Measurements from ENCODE around the gene MLKL. TPM values are rescaled to one million over a fixed set of nuclear protein-coding genes. Genes with fewer than 3 reads are reported as not detected.

Gene MLKL
- total RNA-seq, 2 experiments from 2014 or later: 36.7 to 42.0 TPM

DNA sequence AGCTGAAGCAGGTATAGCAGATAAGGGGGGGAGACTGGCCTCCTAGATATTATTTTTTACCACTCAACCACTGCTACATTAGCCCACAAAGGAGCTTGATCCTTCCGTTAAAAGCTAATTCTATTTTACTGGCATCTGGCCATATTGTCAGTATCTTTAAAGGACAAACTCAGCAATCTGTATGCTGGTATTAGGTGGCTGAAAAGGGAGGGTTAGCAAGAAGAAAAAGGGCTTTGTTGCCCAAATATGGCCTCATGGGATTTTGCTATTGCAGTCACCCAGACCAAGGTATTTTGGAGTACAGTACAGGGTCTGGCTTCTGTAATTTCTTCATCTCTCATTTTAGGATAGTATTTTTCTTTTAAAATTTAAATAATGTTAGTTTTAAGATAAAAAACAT lies 48.4 kb downstream of the MLKL start:
- H3K4me3 Mint-ChIP-seq: no peak overlapping the region
- H3K9me3 Mint-ChIP-seq: no peaks in the 10 kb centered on the region
- CTCF ChIA-PET: interaction anchor here (0.6 to 2.2 kb wide), 7 partner anchors 9 to 22 kb away, joined by 3 to 7 read pairs (median 4); partner anchors contain the start of gene RFWD3
- DNase-seq: no peak
- POLR2A ChIA-PET: interaction anchor here (0.6 kb wide), 1 partner anchor 22 kb away, joined by 5 read pairs; no protein-coding TSS in a partner anchor
- peaks cover 37% of the 10 kb centered on the region for H3K4me1 Mint-ChIP-seq
- no peak overlapping the region for H3K27ac Mint-ChIP-seq
- H3K27me3 Mint-ChIP-seq: no peaks in the 10 kb centered on the region
- peaks cover 53% of the 10 kb centered on the region for H3K36me3 Mint-ChIP-seq (ENCODE audit: low read depth)

DNA sequence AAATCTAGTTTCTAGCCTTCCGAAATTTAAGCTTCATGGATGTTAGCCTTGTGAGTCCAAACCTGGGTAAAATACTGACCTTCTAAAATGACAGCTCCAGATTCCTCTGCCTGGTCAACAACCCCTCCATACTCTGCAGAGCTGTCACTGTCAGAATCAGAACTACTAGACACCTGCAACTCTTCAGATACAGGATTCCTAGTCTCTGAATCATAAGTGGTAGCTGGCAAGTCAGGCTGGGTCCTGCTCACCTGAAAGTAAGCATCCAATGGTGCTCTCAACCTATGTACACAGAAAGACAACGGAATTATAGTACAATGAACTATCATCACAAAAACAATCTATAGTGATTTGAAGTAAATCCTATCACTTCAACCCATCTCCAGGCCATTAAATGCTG lies 48.8 kb downstream of the MLKL start:
- H3K4me1 Mint-ChIP-seq: peaks cover 33% of the 10 kb centered on the region
- H3K27me3 Mint-ChIP-seq: no peaks in the 10 kb centered on the region
- CTCF ChIA-PET: interaction anchor here (0.6 to 2.2 kb wide), 6 partner anchors 9 to 22 kb away, joined by 3 to 7 read pairs (median 4); partner anchors contain the start of gene RFWD3
- no peak for DNase-seq
- no peak overlapping the region for H3K4me3 Mint-ChIP-seq
- POLR2A ChIA-PET: no interaction called here
- no peak overlapping the region for H3K27ac Mint-ChIP-seq
- H3K9me3 Mint-ChIP-seq: no peaks in the 10 kb centered on the region
- H3K36me3 Mint-ChIP-seq (ENCODE audit: low read depth): peaks cover 51% of the 10 kb centered on the region

DNA sequence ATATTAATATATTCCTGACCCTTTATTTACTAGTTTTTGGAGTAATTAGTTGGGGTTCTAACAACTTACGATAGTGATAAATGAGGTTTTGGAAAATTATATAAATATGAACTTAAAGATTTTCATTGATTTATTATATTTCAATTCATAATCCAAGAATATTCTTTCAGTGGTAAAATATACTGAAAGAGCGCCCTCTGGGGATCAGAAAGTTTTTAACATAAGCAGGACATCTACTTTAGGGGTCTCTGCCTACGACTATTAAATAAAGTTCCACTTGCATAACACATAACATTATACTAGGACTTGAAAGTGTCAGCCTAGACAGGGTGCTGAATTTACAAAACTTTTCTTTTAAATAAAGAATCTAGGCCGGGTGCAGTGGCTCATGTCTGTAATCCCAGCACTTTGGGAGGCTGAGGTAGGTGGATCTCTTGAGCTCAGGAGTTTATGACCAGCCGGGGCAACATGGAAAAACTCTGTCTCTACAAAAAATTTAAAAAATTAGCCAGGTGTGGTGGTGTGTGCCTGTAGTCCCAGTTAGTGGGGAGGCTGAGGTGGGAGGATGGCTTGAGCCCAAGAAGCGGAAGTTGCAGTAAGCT lies 49.6 kb downstream of the MLKL start:
- Mint-ChIP-seq H3K4me3 (no peak overlapping the region), H3K27me3 (no peaks in the 10 kb centered on the region), H3K27ac (no peak overlapping the region), H3K4me1 (peaks cover 29% of the 10 kb centered on the region), H3K9me3 (no peaks in the 10 kb centered on the region), H3K36me3 (ENCODE audit: low read depth) (peaks cover 50% of the 10 kb centered on the region)
- ChIA-PET POLR2A (no interaction called here), CTCF (interaction anchor here (1.4 to 2.2 kb wide), 4 partner anchors 10 to 19 kb away, joined by 3 to 7 read pairs (median 6); partner anchors contain the start of gene RFWD3)
- peak; percentile 20 for DNase-seq

DNA sequence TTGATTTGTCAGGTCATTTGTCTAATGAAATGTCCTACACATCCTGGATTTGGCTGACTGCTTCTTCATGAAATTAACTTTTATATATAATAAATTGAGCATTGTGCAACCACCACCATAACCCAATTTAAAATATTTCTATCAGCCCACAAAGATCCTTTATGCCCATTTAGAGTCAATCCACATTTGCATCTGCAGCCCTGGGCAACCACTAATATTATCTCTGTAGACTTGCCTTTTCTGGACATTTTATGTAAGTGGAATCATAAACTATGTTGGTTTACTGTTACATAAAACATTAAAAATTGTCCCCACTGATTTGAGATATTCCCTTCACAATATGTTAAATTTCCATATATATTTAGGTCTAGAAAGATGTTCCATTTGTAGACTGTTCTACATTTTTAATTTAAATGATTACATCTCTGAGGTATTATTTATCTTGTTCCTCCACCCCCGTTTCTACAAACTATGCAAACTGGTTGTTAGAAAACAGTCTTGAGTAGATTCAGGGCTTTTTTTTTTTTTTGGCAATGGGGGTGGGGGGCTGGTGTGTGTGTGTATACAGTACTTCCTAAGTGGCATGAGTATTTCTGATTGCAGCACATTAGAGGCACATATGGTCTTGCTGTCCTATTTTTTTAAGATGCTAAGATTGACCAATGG lies 50.7 kb downstream of the MLKL start:
- H3K27me3 Mint-ChIP-seq: no peaks in the 10 kb centered on the region
- DNase-seq: no peak
- no peak overlapping the region for H3K27ac Mint-ChIP-seq
- peaks cover 21% of the 10 kb centered on the region for H3K4me1 Mint-ChIP-seq
- ChIA-PET CTCF (no interaction called here), POLR2A (no interaction called here)
- no peaks in the 10 kb centered on the region for H3K9me3 Mint-ChIP-seq
- H3K4me3 Mint-ChIP-seq: no peak overlapping the region
- H3K36me3 Mint-ChIP-seq (ENCODE audit: low read depth): peaks cover 42% of the 10 kb centered on the region

DNA sequence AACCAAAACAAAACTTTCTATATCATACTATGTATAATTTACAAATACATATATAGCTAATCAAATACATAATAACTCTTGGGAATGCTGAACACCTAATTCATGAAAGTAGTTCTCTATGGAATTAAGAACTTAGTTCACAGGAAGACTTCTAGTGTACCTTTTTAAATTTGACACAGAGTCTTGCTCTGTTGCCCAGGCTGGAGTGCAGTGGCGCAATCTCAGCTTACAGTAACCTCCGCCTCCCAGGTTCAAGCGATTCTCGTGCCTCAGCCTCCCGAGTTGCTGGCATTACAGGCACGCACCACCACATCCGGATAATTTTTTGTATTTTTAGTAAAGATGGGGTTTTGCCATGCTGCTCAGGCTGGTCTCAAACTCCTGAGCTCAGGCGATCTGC lies 58.7 kb downstream of the MLKL start:
- Mint-ChIP-seq H3K27me3 (no peaks in the 10 kb centered on the region), H3K27ac (no peak overlapping the region), H3K4me3 (no peak overlapping the region), H3K9me3 (no peaks in the 10 kb centered on the region), H3K36me3 (ENCODE audit: low read depth) (peaks cover 45% of the 10 kb centered on the region), H3K4me1 (no peaks in the 10 kb centered on the region)
- ChIA-PET POLR2A (interaction anchor here (0.6 kb wide), 1 partner anchor 21 kb away, joined by 3 read pairs; no protein-coding TSS in a partner anchor), CTCF (interaction anchor here (0.7 to 0.9 kb wide), 2 partner anchors 15 to 185 kb away, joined by 3 read pairs; no protein-coding TSS in a partner anchor)
- DNase-seq: no peak

DNA sequence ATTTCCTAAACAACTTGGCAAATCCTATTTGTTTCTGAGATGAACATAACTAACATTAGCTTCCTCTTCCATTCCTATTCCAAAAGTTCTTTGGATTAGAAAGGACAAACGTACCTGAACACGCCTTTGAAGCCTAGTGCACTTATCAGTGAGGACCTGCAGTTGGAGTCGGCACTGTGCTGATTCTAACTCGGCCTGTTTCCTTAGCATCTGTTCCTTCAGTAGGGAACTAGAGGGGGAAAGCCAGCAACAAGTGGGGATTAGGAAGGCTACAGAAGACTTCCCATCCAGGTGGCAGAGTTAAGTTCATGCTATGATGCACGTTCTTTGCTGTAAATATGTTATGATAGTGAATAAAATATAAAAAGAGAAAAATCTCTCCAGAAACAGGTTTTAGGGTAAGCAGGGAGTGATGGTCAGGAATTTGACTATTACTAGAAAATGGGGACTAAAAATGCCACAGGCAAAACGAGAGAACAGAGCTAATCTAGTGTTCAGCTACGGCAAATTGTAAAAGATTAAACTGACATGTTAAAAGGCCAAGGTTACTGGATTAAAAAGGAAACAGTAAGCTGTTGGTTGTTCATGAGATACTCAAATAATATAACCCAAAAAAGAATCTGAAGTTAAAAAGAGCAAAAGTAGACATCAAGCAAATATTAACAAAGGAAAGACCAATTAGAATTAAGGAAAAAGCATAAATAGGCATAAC lies 62.8 kb downstream of the MLKL start:
- H3K9me3 Mint-ChIP-seq: no peaks in the 10 kb centered on the region
- H3K27ac Mint-ChIP-seq: no peak overlapping the region
- DNase-seq: no peak
- peaks cover 48% of the 10 kb centered on the region for H3K36me3 Mint-ChIP-seq (ENCODE audit: low read depth)
- ChIA-PET POLR2A (no interaction called here), CTCF (interaction anchor here (0.6 to 2.2 kb wide), 4 partner anchors 8 to 26 kb away, joined by 3 to 11 read pairs (median 10); no protein-coding TSS in a partner anchor)
- no peak overlapping the region for H3K4me3 Mint-ChIP-seq
- H3K27me3 Mint-ChIP-seq: no peaks in the 10 kb centered on the region
- H3K4me1 Mint-ChIP-seq: no peaks in the 10 kb centered on the region

DNA sequence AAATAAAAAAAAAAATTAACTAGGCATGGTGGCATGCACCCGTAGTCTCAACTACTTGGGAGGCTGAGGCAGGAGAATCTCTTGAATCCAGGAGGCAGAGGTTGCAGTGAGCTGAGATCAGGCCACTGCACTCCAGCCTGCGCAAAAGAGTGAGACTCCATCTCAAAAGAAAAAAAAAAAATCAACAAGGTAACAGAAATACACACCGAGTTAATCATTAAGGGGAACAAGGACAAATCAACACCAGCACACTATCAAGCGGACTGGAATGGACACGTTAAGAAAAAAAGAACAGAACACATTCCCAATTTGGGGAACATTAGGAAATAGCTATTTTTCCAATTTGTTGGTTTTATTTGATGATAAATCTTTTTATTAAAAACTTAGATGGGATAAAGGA lies 65.4 kb downstream of the MLKL start:
- no peaks in the 10 kb centered on the region for H3K27me3 Mint-ChIP-seq

DNA sequence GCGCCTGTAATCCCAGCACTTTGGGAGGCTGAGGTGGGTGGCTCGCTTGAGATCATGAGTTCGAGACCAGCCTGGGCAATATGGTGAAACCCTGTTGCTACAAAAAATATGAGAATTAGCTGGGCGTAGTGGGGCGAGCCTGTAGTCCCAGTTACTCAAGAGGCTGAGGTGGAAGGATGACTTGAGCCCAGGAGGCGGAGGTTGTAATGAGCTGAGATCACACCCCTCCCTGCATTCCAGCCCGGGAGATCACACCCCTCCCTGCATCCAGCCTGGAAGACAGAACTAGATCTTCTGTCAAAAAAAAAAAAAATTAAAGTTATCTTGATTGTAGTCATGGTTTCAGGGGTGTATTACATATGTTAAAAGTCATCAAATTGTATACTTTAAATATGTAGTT lies 67.0 kb downstream of the MLKL start:
- H3K27ac Mint-ChIP-seq: no peak overlapping the region
- CTCF ChIA-PET: interaction anchor here (0.8 kb wide), 1 partner anchor 38 kb away, joined by 3 read pairs; no protein-coding TSS in a partner anchor

More for the DNA sequence above, 65.4 kb downstream of the MLKL start:
- H3K9me3 Mint-ChIP-seq: no peaks in the 10 kb centered on the region
- no peak overlapping the region for H3K27ac Mint-ChIP-seq
- ChIA-PET CTCF (interaction anchor here (0.6 to 1.5 kb wide), 2 partner anchors 24 to 166 kb away, joined by 3 to 4 read pairs; no protein-coding TSS in a partner anchor), POLR2A (no interaction called here)
- H3K4me3 Mint-ChIP-seq: no peak overlapping the region
- DNase-seq: no peak
- peaks cover 52% of the 10 kb centered on the region for H3K36me3 Mint-ChIP-seq (ENCODE audit: low read depth)
- H3K4me1 Mint-ChIP-seq: no peaks in the 10 kb centered on the region

DNA sequence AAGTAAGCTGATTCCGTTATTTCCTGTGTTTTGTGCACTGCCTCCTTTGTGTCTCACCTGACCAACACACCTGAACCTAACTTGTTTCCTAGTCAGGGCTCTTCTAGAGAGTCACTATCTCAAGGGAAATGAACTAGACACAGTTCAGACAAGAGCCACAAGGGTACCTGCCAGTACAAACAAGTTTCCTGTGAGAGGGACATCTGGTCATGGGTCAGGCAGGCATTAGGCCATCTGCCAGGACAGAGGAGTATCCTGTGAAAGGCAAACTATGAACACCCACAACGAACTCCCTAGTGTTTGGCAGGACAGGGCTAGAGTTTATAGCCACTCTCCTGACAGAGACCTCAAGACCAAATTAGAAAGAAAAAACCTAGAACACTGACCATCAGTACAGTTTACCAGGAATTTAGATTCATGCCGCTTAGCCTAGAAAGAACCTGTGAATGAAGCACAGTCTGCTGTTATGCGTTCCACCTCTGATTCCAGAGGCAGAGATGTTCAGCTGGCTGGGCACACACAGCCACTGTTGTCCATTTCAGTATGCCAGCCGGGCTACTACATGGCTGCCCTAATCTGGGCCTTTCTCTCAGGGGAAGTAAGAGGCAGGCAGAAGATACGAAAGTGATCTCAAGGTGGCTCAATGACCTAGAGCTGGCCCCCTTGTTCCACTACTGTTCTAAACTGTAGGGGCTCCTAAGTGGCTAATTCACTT lies 73.0 kb downstream of the MLKL start:
- Mint-ChIP-seq H3K4me1 (peaks cover 20% of the 10 kb centered on the region), H3K27me3 (no peaks in the 10 kb centered on the region), H3K27ac (peak overlapping the region; percentile 38), H3K9me3 (no peaks in the 10 kb centered on the region), H3K36me3 (ENCODE audit: low read depth) (peaks cover 77% of the 10 kb centered on the region), H3K4me3 (no peak overlapping the region)
- CTCF ChIA-PET: interaction anchor here (0.6 to 2.0 kb wide), 3 partner anchors 11 to 25 kb away, joined by 3 to 10 read pairs (median 3); no protein-coding TSS in a partner anchor
- POLR2A ChIA-PET: no interaction called here
- DNase-seq: no peak

More for the DNA sequence above, 67.0 kb downstream of the MLKL start:
- Mint-ChIP-seq H3K36me3 (ENCODE audit: low read depth) (peaks cover 65% of the 10 kb centered on the region), H3K4me3 (no peak overlapping the region), H3K9me3 (no peaks in the 10 kb centered on the region), H3K4me1 (peaks cover 2% of the 10 kb centered on the region), H3K27me3 (no peaks in the 10 kb centered on the region)
- POLR2A ChIA-PET: interaction anchor here (0.5 kb wide), 1 partner anchor 30 kb away, joined by 4 read pairs; no protein-coding TSS in a partner anchor
- DNase-seq: no peak

DNA sequence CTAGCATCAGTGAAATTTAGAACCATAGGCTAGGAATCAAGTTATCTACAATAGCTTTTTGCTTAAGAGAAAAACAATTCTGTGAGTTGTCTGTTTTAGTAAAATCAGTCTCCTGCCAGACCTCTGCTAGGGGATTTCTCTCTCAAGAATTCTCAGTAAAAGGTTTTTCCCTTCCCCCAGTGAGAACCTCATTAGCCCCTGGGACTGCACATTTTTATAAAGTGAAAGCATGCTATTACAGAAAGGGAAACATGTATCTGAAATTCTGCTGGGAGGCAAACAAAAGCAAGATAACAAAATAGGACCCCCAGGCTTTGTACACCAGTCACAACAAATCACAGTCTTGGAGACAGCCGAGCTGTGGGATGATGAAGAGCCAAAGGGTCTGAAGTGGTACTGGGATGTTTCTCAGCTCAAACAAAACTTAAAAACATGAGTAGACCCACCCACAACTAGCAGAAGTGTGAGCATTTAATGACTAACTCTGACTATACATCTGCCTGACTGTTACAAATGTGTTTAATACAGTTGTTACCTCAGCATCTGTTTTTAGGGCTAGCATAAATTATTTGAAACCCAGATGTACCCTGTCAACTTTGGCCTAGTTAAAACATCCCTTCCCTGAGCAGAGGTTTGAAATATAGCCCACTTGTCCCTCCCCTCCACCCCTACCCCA lies 73.8 kb downstream of the MLKL start:
- Mint-ChIP-seq H3K4me3 (no peak overlapping the region), H3K36me3 (ENCODE audit: low read depth) (peaks cover 78% of the 10 kb centered on the region), H3K27ac (no peak overlapping the region), H3K9me3 (no peaks in the 10 kb centered on the region), H3K27me3 (no peaks in the 10 kb centered on the region), H3K4me1 (peaks cover 20% of the 10 kb centered on the region)
- ChIA-PET POLR2A (no interaction called here), CTCF (interaction anchor here (1.0 to 2.3 kb wide), 2 partner anchors 12 to 26 kb away, joined by 3 to 10 read pairs; no protein-coding TSS in a partner anchor)
- no peak for DNase-seq

DNA sequence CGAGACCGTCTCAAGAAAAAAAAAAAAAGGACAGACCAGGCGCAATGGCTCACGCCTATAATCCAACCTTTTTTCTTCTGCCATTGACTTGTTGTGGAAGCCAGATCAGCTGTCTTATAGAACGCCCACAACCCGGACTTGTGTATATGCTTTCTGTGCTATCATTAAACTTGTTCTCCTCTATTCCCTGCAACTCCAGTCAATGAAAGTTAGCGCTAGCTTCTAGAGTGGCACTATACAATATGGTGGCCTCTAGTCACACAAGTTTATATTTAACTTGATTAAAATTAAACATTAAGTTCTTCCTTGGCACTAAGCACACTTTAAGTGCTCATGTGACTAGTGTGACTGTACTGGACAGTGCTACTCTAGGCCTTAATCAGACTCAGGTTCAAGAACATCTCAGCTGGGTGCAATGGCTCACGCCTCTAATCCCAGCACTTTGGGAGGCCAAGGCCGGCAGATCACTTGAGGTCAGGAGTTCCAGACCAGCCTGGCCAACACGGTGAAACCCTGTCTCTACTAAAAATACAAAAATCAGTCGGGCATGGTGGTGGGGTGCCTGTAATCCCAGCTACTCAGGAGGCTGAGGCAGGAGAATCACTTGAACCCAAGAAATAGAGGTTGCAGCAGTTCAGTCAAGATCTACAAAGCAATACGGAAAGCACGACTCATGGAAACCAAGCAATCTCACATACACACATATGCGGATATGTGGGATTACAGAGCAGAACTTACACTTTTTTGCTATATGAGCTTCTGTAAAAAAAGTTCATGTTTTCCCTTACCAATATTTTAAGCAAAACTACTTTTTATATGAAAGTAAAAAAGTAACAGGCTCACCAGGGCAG lies 74.9 kb downstream of the MLKL start:
- no peak overlapping the region for H3K27ac Mint-ChIP-seq
- ChIA-PET CTCF (interaction anchor here (0.6 to 2.3 kb wide), 3 partner anchors 13 to 543 kb away, joined by 3 to 10 read pairs (median 3); no protein-coding TSS in a partner anchor), POLR2A (no interaction called here)
- no peaks in the 10 kb centered on the region for H3K9me3 Mint-ChIP-seq
- no peaks in the 10 kb centered on the region for H3K27me3 Mint-ChIP-seq
- H3K4me3 Mint-ChIP-seq: no peak overlapping the region
- peaks cover 23% of the 10 kb centered on the region for H3K4me1 Mint-ChIP-seq
- DNase-seq: no peak
- peaks cover 81% of the 10 kb centered on the region for H3K36me3 Mint-ChIP-seq (ENCODE audit: low read depth)
